GM12872 (cell line): Measurements from ENCODE around the gene TRIM63.

Experiments
- CTCF ChIP-seq: IDR thresholded peaks from 3 replicates; pipeline ENCODE4 v1.5.1; 2011; ENCODE audit warnings: low read depth, mild to moderate bottlenecking, low read length, moderate library complexity; ENCODE audit not compliant: insufficient read depth

Gene TRIM63

GRCh38 chr1:26017606-26018005 is 49.8 kb downstream of the TRIM63 start:
- TF ChIP-seq CTCF = no peak

- TF ChIP-seq CTCF = no peak
Measured at GRCh38 chr1:26016953-26017545, 50.4 kb downstream of the TRIM63 start.

- no peak for TF ChIP-seq CTCF
Measured at GRCh38 chr1:26016258-26016952, 51.0 kb downstream of the TRIM63 start.

GRCh38 chr1:26015358-26015757 is 52.1 kb downstream of the TRIM63 start:
- no peak for TF ChIP-seq CTCF

- TF ChIP-seq CTCF = no peak
Measured at GRCh38 chr1:26014179-26014578, 53.3 kb downstream of the TRIM63 start.

GRCh38 chr1:26012864-26013263 is 54.6 kb downstream of the TRIM63 start:
- TF ChIP-seq CTCF = no peak

GRCh38 chr1:26010825-26011224 is 56.6 kb downstream of the TRIM63 start:
- no peak for TF ChIP-seq CTCF
